ENCODE measurements around the gene MRPL10.

Gene MRPL10

DNA sequence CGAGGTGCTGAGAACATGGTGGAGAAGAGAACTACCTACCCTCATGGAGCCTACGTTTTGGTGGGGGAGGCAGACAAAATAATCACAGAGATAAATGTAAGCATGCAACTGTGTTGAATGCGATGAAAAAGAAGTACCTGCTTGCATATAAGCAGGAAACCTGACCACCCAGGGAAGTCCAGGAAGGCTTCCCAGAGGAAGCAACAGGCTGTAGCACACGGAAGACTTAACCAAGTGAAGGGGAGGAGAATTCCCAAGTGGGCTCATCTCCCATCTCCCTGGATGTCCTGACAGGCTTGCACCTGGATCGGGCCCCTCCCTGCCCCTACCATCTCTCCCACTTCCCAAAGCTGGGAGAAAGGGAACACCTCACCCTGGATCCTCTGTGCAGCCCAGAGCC lies 7.7 kb upstream of the MRPL10 start:
- DNase-seq: no peak

DNA sequence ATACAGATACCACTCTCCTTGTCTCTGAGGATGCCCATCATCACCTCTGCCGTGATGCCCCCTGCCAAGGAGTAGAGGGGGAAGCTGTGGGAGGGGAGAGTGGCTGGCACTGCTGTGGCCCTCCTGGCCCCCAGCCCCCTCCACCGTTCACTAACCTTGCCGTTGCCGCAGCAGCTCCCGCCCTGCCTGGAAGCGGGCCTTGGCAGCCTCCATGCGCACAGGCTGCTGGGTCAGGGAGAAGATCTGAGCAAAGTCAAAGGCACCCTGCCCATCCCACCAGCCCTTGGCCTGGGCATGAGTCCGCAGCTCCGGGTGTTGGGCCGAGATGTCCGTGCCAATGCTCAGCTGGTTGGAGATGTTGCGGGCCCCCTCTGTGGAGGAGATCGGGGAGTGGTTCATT lies 7.3 kb upstream of the MRPL10 start:
- DNase-seq: no peak

GRCh38 chr17:47837401-47838039 lies 6.2 kb upstream of the MRPL10 start:
- no peak for DNase-seq

GRCh38 chr17:47836601-47837000 lies 5.3 kb upstream of the MRPL10 start:
- DNase-seq: no peak

DNA sequence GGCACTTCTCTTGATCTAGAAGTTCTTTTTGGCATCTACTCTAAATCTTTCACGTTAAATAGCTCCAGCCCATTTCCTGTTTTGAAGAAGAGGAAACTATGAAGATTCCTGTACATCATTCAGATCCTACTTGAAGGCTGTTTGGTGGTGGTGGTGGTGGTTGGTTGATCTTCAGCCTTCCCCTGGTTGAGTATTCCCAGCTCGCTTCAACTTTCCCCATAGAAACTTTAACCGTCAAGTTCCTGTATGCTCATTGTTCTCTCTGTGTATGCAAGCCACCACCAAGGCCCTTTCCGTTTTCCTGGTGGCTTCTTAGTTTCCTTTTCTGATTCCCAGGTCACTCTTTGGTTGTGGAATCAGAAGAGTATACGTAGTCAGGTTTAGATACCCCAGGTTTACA lies 3.4 kb upstream of the MRPL10 start:
- no peak for DNase-seq

GRCh38 chr17:47831934-47832327 lies 590 bp upstream of the MRPL10 start:
- no peak for DNase-seq

DNA sequence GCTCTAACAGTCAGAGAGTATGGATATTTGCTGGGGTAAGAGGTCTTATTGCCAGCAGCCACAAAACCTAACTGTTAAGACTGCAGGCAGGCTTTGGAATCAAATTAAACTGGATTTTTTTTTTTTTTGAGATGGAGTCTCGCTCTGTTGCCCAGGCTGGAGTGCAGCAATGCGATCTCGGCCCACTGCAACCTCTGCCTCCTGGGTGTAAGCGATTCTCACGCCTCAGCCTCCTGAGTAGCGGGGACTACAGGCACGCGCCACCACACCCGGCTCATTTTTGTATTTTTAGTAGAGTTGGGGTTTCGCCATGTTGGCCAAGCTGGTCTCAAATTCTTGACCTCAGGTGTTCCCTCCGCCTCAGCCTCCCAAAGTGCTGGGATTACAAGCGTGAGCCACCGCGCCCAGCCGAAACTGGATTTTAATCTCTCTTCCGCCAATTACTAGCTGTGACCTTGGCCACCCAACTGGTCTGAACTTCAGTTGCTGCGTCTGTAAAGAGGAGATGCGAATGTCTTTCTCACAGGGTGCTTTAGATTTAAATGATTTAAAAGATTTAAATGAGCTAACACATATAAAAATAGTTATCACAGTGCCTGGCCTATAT lies 842 bp downstream of the MRPL10 start:
- no peak for DNase-seq

GRCh38 chr17:47829870-47830269 lies 1.5 kb downstream of the MRPL10 start:
- DNase-seq: peak; percentile 90

DNA sequence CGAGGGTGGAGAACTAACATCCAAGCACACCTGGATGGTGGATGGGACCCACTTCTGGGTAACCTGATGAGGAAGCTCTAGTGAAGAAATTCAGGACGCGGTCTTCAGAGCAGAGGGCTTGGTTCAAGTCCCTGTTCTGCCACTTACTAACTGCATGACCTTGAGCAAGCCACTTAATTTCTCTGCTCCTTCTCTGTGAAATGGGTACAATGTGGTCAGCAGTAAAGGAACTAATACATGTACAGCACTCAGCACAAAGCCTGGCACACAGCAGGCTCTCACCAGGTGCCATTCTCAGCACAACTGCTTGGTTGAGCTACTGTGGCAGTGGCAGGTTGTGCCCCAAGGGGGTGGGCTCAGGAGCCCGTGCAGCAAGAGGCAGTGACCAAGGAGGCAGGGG lies 7.8 kb downstream of the MRPL10 start:
- no peak for DNase-seq

DNA sequence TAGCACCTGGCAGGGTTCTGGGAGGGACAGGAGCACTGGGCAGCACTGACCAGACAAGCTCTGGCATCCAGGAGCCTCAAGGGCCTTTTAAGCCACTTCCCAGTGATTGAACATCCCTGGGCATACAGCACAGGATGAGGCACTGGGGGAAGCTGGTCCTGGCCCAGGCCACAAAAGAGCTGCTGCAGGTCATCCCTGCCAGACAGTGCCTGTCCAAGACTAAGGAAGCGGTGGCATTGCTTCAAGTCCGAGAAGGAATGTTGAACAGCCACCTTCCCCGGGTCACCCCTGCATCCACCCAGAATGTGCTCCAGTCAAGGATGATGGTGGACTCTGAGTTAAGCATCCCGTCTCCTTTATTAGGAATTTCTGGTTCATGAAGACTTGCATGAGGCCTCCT lies 8.6 kb downstream of the MRPL10 start:
- no peak for DNase-seq

DNA sequence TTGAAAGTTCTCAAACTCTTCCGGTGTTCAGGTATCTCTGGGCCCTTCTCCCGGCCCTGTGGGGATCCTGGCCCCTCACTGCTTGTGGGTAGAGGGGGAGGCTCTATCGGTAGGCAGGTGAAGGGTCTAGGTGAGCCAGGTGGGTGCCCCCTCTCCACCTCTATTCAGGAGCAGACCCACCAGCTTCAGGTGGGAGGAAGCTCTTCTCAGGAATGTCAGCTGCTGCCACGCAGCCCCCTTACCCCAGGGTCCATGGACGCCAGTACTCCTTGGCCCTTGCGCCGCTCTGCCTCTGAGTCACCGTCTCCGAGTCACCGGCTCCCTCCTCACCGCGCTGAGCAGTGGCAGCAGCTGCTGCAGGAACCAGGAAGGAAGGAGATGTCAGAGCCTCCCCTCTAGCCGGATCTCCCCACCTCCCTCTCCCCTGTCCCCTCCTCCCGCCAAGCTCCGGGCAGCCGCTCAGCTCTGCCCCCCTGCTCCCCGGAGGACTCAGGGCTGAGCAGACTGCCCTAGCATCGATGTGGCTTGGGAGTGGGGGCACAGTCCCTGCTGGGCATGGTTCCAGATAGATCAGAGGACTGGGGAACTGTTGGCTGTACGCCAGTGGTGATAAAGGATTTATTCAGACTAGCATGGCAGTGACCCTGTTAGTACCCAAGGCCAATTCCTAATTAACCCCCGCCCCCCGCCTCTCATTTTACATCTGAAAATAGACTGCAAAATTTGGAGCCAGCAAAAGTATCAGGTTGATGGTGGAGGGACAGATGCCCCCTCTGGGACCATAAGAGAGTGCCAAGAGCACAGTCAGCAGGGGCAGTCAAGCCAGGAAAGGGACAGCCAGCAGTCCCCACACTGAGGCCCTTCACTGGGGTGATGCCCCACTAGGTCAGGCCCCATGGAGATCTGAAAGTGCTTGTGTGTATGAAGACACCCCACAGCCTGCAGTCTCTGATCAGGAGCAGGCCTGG lies 9.6 kb downstream of the MRPL10 start, which contains the start of gene OSBPL7:
Gene OSBPL7, minus strand, starts transcription at position 371 of the 968 bp plus-strand sequence. CDS start 1,516 bp downstream, outside the sequence.
- peak; percentile 88 for DNase-seq

DNA sequence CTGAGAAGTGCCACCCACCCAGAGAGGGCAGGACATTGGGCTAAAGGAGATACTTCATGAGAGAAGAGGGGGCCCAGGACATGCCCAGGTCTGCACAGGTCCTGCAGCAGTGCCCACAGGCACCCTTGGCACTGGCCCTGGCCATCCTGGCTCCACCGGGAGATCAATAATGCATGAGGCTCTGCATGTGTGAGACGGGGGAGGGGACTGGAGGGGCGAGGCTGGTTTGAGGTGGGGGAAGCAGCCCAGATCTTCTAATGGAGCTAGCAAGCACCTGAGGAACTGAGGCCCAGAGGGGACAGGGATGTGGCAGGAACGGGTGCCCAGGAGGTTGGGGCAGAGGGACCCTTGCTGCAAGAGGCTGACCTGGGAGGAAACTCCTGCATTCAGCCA lies 10.3 kb downstream of the MRPL10 start:
- DNase-seq: no peak

DNA sequence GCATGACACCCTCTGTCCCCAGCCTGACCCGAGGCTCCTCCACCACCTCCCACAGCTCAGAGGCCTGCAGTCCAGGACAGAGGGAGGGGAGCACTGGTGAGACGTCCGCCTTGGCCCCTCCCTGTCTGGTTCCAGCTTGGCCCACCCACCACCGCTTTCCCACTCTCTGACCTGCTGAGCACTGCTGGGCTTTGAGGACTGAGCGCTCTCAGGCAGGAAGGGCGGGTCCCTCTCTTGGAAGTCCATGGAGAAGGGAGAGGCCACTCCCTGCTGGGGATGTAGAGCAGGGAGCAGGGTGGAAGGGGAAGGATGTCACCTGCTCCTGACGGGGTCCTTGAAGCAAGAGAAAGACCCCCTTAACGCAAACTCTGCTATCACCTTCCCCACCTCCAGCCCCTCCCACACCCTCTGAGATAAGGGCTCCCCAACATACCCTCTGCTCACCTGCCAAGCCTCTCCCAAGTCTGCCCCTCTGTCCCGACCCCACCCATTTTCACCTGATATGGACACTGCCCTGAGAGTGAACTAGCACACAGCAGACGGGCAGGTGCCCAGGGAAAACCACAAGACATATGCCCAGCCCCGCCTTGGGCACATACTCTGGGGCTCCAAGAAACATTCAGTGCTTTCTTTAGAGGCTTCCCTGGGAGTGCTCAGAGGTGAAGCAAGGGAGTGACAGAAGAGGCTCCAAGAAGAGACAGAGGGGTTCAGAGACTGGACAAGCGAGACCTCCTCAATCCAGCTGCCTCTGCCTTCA lies 11.1 kb downstream of the MRPL10 start:
- DNase-seq: no peak

- DNase-seq: no peak
These were observed 11.9 kb downstream of the MRPL10 start for GRCh38 chr17:47819475-47819874.

GRCh38 chr17:47818002-47818695 lies 13.2 kb downstream of the MRPL10 start:
- DNase-seq: no peak

GRCh38 chr17:47816947-47817346 lies 14.4 kb downstream of the MRPL10 start:
- DNase-seq: no peak

- DNase-seq: no peak
These were observed 15.1 kb downstream of the MRPL10 start for GRCh38 chr17:47816111-47816735.

GRCh38 chr17:47815106-47815918 lies 16.0 kb downstream of the MRPL10 start:
- no peak for DNase-seq

GRCh38 chr17:47813512-47814031 lies 17.8 kb downstream of the MRPL10 start:
- DNase-seq: no peak

DNA sequence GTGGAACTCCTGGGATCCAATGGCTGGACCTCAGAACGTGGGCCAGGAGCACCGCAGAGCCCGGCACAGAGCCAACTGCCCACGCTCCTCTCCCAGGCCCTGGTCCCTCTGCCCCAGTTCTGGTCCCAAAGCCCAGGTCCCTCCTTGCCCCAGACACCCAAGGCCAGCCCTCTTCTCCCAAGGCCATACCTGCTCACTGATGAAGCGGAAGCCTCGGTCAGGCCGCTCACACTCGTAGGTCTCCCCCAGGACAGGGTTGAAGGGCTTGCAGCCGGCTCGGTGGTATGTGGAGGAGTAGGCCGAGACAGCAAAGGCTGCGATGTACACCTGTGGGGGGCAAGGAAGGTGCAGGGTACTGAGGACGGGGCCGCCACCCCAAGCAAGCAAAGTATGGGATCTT lies 18.3 kb downstream of the MRPL10 start:
- DNase-seq: no peak
